ENCODE measurements around the gene IMMP2L. TPM values are rescaled to one million over a fixed set of nuclear protein-coding genes. Genes with fewer than 3 reads are reported as not detected.

The IMMP2L gene
- total RNA-seq, 1 donor from 2014 or later = 35.5 TPM

DNA sequence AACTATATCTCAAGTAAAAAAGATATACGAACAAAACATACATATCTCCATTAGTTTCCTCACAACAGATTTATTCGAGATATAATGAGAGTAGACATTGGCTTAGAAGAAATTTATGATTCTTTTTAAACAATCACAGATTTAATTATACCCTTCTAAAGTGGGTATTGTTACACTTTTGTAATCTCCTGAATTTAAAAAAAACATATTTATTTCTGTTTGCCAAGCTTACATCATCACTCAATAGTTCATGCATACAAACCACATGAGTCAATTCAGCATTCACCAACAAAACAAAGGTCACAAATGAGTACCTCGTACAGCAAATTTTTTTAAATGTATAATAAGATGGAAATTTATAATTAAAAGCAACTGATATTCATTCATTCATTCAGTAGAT is 453.8 kb downstream of the IMMP2L start:
- DNase-seq (ENCODE audit: low spot score) = no peak

- no peak for DNase-seq (ENCODE audit: low spot score)
Observed at GRCh38 chr7:111108000-111108399, 454.3 kb downstream of the IMMP2L start.

DNA sequence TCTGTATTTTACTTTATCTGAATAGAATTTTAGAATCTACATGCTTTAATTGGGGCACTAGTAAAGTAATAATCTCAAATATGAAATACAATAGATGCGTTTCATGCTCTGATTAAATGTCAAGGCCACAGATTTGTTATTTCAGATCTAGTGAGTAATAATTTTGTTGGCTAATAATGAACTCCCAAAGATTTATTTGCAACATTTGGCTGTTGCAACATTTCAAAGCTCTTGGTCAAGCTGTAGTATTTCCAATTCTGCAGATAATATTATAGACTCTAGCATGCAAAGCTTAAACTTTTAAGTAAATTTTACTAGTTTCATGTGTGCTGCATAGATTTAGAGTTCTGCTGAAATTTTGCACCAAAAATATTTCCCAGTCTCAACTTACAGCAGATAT is 454.7 kb downstream of the IMMP2L start:
- DNase-seq (ENCODE audit: low spot score) = no peak

DNA sequence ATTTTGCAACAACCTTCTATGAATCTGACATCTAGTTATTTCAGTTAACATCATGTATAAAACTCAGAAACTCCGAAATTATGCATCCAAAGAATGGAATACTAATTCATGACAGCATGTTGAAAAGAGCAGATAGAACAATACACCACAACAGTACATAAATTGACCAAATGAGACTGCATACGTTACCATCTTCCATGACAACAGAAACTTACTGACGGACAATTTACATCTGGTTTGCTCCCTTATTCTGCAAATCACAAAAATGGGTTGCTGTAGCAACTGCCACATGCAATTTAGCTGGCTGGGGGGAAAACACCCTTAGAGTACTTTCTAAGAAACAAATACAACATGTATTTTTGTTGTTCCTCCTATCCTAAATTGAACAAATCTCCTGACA is 457.0 kb downstream of the IMMP2L start:
- DNase-seq (ENCODE audit: low spot score) = no peak

DNA sequence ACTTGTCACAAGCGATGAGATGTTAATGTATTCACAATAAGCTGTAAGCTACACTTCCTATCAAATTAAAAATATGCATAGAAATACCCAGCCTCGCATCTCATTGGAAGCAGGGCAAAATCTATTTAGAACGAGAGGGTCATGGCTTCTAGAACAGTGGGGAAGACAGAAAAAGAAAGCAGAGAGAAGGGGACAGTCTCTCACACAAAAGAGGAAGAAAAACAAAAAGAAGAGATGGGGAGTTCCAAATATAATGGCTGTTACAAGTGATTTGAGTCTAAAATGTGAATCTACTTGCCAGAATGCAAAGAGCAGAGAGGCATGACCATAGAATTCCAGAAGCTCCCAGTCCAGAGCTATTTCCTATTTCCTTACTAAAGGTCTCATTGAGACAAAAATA is 457.6 kb downstream of the IMMP2L start:
- no peak for DNase-seq (ENCODE audit: low spot score)

- DNase-seq (ENCODE audit: low spot score) = no peak
Observed at GRCh38 chr7:111103678-111104274, 458.5 kb downstream of the IMMP2L start.

GRCh38 chr7:111103136-111103535 is 459.2 kb downstream of the IMMP2L start:
- no peak for DNase-seq (ENCODE audit: low spot score)

DNA sequence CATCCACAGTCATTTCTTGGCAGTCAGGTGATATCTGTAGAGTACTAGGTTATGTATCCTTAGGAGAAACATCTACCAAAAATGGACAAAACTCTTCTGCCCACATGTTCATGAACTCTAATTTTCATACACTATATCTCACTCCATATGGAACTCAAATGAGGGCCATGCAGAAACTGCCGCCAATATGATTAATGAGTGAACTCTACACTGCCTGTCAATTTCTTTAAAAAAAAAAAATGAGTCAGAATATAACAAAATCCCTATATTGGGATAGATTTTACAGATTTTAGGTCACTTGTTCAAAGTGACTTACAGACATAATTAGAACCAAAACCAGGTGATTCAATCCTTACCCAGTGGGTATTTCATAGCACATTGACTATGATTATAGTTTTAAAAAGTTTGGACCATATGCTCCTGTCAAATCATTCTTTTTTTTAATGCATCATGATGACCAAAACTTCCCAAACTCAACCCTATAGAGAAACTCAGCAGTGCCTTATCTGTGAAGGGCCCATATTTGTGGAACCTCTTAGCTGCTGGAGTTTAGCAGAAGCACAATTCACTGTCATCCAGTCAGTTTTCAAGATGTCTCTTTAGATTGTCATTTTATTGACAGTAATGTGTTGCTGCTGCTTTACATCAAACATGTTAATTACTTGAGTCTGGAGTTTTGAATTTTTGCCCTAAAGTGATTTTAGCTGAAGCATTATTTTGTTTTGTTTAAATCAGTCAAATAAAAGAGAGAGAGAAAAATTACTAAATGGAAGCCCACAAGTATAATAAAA is 460.2 kb downstream of the IMMP2L start:
- DNase-seq (ENCODE audit: low spot score) = no peak

- no peak for DNase-seq (ENCODE audit: low spot score)
Observed at GRCh38 chr7:111098926-111099250, 463.4 kb downstream of the IMMP2L start.

DNA sequence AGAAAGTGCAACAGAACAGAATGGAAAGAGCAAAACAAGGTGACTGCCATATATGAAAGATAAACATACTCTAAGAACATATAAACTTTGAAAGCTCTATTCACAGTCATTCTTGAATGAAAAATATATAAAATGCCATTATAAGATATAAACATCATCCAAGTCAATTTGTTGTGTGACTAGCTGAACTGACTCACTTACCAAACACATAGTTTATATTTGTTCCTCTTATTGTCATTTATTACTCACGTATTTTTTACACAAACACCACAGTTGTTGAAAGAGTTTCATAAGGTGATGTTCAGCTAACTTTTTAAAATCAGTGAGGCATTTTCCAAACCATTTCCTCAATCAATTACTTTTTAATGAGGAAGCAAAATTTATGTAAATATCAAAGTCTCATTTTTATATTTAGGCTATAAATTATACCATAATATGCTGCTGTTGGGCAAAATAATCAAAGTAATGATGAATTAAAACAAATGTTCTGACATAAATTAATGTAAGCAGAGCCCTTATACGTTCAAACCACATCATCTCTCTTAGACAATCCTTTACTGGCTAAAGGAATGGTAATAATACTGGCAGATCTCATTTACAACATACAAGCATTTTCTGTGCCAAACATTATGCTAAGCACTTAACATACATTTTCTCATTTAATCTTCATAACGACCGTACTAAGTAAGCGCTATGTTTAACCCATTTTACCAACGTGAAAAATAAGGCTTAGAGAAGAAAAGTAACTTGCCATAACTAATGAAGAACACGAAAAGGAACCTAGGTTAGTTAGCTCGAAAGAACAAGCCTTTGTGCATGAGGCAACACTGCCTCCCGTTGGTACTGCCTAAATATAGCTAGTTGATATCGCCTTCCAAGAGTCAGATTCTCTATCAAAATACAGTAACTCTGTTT is 464.0 kb downstream of the IMMP2L start:
- DNase-seq (ENCODE audit: low spot score) = no peak

DNA sequence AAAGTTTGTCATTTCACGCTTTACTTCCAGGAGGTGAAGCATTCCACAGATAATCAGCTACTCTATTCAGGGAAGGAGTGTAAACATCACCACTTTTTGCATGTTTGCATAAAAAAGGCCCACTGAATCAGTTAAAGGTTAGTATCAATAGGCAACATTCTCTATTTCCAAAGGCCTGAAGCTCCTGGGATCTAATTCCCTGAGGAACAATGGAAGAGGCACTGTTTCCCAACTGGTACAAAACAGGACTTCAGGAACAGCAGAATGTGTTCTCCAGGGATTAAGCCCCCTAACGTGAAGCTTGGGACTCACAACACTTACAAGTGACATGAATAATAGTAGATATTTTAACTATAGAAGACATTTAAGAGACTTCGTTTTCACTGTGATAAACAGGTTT is 465.3 kb downstream of the IMMP2L start:
- DNase-seq (ENCODE audit: low spot score) = no peak

GRCh38 chr7:111094419-111094818 is 467.9 kb downstream of the IMMP2L start:
- no peak for DNase-seq (ENCODE audit: low spot score)

DNA sequence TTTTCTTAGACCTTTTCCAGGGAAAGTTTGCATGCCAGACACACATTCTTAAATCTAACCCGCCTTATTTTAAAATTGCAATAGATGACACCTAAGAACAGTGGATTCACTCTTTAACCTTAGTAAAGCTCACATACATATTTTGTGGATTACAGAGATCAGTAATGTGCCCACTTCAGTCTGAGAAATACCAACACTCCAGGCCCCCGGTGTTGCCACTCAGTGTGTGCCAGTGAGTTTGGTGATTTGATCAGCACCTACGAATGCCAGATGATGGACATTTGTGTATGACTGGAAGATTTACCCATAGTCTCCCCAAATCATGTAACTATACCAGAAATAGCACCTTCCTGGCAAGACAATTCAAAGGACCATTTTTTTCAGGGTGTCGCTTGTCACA is 468.8 kb downstream of the IMMP2L start:
- no peak for DNase-seq (ENCODE audit: low spot score)

DNA sequence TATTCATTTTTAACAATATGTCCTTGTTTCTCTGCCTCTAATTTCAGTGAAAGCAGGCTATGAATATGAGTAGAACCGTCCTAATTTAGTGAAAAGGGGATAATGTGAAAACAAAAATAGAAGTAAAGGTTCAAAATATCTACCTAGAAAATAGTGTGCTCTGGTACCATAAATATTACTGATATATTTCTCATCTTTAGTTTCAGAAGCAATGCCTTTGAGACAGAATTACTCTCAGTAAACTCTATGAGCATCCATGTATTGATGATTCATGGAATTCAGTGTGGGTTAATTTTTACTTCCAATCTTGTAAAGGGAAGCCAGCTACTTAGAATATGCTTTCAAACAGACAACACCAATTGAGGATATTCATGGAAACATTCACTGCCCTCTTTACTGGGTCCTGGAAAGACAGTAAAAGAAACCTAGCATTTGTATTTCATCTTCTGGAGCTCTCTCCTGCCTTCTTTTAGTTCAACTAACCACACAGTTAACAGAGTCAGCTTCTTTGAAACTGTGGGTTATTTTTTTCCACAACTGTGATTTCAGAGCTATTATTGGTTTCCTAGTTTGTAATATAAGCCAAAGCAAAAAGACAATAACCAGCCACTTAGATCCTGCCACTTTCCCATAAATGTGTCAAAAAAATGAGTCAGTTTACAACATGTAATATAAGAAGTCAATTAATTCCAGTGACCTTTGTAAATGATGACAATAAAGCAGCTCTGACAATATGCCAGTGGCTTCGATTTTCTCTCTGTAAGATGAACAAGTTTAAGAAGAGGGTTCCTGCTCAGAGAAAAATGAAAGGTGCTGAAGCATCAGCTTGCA is 469.7 kb downstream of the IMMP2L start:
- no peak for DNase-seq (ENCODE audit: low spot score)

GRCh38 chr7:111091593-111092358 is 470.5 kb downstream of the IMMP2L start:
- DNase-seq (ENCODE audit: low spot score) = no peak

DNA sequence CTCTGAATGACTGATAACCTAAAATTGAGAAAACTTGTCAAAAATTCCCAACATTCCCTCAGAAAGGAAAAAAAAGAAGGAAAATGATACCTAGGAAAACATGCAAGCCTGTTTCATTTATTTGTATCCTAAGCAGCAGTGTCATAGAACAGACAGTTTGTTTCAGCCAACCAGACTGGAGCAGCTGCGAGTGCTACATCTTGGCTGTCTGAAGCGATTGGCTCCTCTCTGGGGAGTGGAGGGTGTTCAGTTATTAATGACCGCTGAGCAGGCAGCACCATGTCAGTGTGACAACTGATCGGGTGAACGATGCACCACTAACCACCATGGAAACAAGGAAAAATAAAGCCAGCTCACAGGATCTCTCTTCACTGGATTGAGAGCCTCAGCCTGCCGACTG is 471.4 kb downstream of the IMMP2L start, which contains the start of gene LRRN3:
Gene LRRN3, plus strand, starts transcription at position 282 of the 400 bp plus-strand sequence. CDS start 31,646 bp downstream, outside the sequence.
- DNase-seq (ENCODE audit: low spot score) = no peak

GRCh38 chr7:111089822-111090426 is 472.4 kb downstream of the IMMP2L start:
- DNase-seq (ENCODE audit: low spot score) = no peak

DNA sequence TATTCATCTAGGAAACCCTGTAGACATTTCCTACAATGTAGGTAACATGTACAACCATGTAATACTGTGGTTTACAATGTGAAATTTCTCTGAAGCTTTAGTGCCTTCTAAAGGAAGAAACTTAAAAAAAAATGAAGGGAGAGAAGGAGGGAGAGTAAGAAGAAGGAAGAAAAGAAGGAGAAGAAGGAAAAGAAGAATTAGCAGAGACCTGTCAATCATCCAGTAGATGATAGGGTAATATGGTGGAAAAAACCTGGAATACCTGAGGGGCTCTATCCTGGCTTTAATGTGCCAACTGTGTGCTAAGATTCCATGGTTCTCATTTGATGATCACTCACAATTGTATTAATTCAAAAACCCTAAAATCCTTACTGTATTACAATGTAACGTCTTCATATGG is 474.0 kb downstream of the IMMP2L start:
- DNase-seq (ENCODE audit: low spot score) = no peak

DNA sequence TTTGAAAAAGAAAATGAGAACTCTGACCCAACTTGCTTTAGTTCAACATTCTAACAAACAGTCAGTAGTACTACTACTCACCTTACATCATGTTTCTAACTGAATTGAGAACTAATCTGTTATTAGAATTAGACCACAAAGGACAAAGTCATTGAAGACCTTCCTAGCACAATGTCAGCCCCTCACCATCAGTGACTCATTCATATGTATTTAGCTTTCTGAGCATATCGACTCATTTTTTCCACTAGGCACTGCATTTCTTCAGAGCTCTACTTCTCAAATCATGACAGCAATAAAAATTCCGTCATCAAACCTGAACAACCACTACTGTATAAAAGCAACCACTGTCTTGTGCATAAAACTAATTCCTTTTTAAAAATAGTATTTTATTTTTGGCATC is 475.8 kb downstream of the IMMP2L start:
- no peak for DNase-seq (ENCODE audit: low spot score)

DNA sequence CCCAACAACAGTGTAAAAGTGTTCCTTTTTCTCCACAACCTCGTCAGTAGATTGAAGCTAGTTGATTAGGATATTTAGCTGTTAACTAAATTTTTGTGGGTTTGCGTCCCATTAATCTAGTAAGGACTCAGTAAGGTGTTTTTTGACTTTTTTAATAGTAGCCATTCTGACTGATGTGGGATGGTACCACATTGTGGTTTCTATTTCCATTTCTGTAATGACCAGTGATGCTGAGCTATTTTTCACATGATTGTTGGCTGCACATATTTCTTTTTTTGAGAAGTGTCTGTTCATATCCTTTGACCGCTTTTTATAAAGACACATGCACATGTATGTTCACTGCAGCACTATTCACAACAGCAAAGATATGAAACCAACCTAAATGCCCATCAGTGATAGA is 476.9 kb downstream of the IMMP2L start:
- no peak for DNase-seq (ENCODE audit: low spot score)

All from mesenteric fat pad (tissue), 1 donor.